Lower leg skin (tissue), 3 donors: ENCODE results near the gene NQO1.

Experiments
- CTCF ChIP-seq, 3 donors: fragments of 450-650 bp; IDR thresholded peaks; one replicate each; pipeline ENCODE4 v1.5.1; 2016; ENCODE audit warnings: antibody characterized with exemption in 3 of 3, mild to moderate bottlenecking in 3 of 3, moderate library complexity in 2 of 3
- POLR2A ChIP-seq, 2 donors: fragments of 450-650 bp; IDR thresholded peaks; one replicate each; pipeline ENCODE4 v1.6.1; 2016 to 2017; ENCODE audit warnings: antibody characterized with exemption in 2 of 2, mild to moderate bottlenecking in 1 of 2, moderate library complexity in 1 of 2

- TF ChIP-seq CTCF (IDR thresholded peaks at IDR 0.05): peak in 2 of 3 donors; percentile 49 to 99
- peak in 1 of 2 donors; percentile 9 for TF ChIP-seq POLR2A (IDR thresholded peaks at IDR 0.05)
Observed at GRCh38 chr16:69754469-69755310, 28.3 kb upstream of the NQO1 start, which contains the start of gene NOB1.
